K562 (cell line): ENCODE measurements around the gene PRR15L. TPM values are rescaled to one million over a fixed set of nuclear protein-coding genes. Genes with fewer than 3 reads are reported as not detected.

Source experiments
- BRF1 ChIP-seq: IDR thresholded peaks from 3 replicates; pipeline ENCODE4 v1.6.1; 2011; ENCODE audit warnings: borderline replicate concordance, mild to moderate bottlenecking; ENCODE audit not compliant: insufficient read length; ENCODE audit errors: extremely low read depth
- CBX8 ChIP-seq: fragments of 200-600 bp; sonication (generic); IDR thresholded peaks from 2 replicates; pipeline ENCODE4 v1.6.1; 2012; ENCODE audit warnings: borderline replicate concordance, mixed run types, low read depth, mild to moderate bottlenecking, moderate library complexity, mixed read lengths, low read length, control low read depth, inconsistent platforms; ENCODE audit not compliant: poor library complexity, severe bottlenecking; ENCODE audit errors: extremely low read depth
- CHD7 ChIP-seq: fragments of 200-600 bp; sonication (generic); IDR thresholded peaks from one replicate; pipeline ENCODE4 v1.6.1; 2012; ENCODE audit warnings: mild to moderate bottlenecking, low read depth, low read length, inconsistent platforms
- DDX20 ChIP-seq: fragments of 450-650 bp; IDR thresholded peaks from 2 replicates; pipeline ENCODE4 v1.6.1; 2016; ENCODE audit warnings: missing genetic modification characterization, low read depth, mild to moderate bottlenecking, missing compliant biosample characterization, moderate library complexity
- HDAC6 ChIP-seq: IDR thresholded peaks from 2 replicates; pipeline ENCODE4 v1.6.1; 2012; ENCODE audit warnings: low read depth, mild to moderate bottlenecking, control low read depth, inconsistent platforms, low read length, moderate library complexity
- HNRNPUL1 ChIP-seq: fragments of 200-400 bp; formaldehyde crosslinking; IDR thresholded peaks from 2 replicates; pipeline ENCODE4 v1.6.1; 2017; ENCODE audit warnings: low read length
- PHF20 ChIP-seq: fragments of 450-650 bp; IDR thresholded peaks from 2 replicates; pipeline ENCODE4 v1.6.1; 2018; ENCODE audit not compliant: partially characterized antibody
- PHTF2 ChIP-seq: fragments of 250-450 bp; sonication (Bioruptor Pico); IDR thresholded peaks from 2 replicates; pipeline ENCODE4 v1.5.0; 2021; ENCODE audit warnings: mild to moderate bottlenecking
- RBBP5 ChIP-seq: fragments of 200-600 bp; sonication (generic); IDR thresholded peaks from 2 replicates; pipeline ENCODE4 v1.6.1; 2012; ENCODE audit warnings: borderline replicate concordance, mild to moderate bottlenecking, low read length, control low read depth, inconsistent platforms; ENCODE audit not compliant: insufficient read depth, poor library complexity, severe bottlenecking
- TAF9B ChIP-seq: fragments of 450-650 bp; IDR thresholded peaks from 2 replicates; pipeline ENCODE4 v1.6.1; 2018; ENCODE audit warnings: mild to moderate bottlenecking; ENCODE audit not compliant: partially characterized antibody
- ZNF174 ChIP-seq: fragments of 250-450 bp; sonication (Bioruptor Pico); IDR thresholded peaks from 2 replicates; pipeline ENCODE4 v1.4.0; 2020; ENCODE audit warnings: mild to moderate bottlenecking
- ZNF431 ChIP-seq: sonication (generic); formaldehyde crosslinking; IDR thresholded peaks from 2 replicates; pipeline ENCODE4 v1.8.0; 2022; ENCODE audit warnings: mild to moderate bottlenecking, missing genetic modification reagents
- ZNF583 ChIP-seq: fragments of 250-450 bp; sonication (Bioruptor Pico); IDR thresholded peaks from 2 replicates; pipeline ENCODE4 v1.4.0; 2020
- ZNF668 ChIP-seq: fragments of 250-450 bp; sonication (Bioruptor Pico); IDR thresholded peaks from 2 replicates; pipeline ENCODE4 v1.8.0; 2022; ENCODE audit warnings: mild to moderate bottlenecking, inconsistent platforms
- polyA plus RNA-seq, 8 experiments: library from polyadenylated mRNA; depleted of rRNA in 4 of 8; stranded (reverse) in 5 of 8; unstranded in 3 of 8; fragments of >200 nt; fragmentation: Nextera tagmentation in 2 of 8; fragmentation: Illumina TruSeq in 1 of 8; extraction: Ambion mirVana in 2 of 8; extraction: Trizol in 1 of 8; gene quantifications; 2 replicates each; pipeline versions ENCODE4 v1.2.1 to v1.2.3, GENCODE V29; 2011 to 2014; ENCODE audit warnings: inconsistent platforms in 1 of 8, missing spikeins in 1 of 8
- total RNA-seq, 7 experiments: library from RNA; depleted of rRNA in 6 of 7; stranded (reverse); fragments of >200 nt in 6 of 7; fragmentation: Illumina TruSeq in 2 of 7; extraction: Trizol in 2 of 7; gene quantifications; 2 replicates each; pipeline versions ENCODE4 v1.2.1 to v1.2.3, GENCODE V29; 2011 to 2021; ENCODE audit warnings: low replicate concordance in 1 of 7

Gene PRR15L
- total and polyA plus RNA-seq, 9 of the 15 experiments (the other 6 are each of a cell fraction or from before 2014, with no cell fraction given): 0.03 TPM; not detected in 8

DNA sequence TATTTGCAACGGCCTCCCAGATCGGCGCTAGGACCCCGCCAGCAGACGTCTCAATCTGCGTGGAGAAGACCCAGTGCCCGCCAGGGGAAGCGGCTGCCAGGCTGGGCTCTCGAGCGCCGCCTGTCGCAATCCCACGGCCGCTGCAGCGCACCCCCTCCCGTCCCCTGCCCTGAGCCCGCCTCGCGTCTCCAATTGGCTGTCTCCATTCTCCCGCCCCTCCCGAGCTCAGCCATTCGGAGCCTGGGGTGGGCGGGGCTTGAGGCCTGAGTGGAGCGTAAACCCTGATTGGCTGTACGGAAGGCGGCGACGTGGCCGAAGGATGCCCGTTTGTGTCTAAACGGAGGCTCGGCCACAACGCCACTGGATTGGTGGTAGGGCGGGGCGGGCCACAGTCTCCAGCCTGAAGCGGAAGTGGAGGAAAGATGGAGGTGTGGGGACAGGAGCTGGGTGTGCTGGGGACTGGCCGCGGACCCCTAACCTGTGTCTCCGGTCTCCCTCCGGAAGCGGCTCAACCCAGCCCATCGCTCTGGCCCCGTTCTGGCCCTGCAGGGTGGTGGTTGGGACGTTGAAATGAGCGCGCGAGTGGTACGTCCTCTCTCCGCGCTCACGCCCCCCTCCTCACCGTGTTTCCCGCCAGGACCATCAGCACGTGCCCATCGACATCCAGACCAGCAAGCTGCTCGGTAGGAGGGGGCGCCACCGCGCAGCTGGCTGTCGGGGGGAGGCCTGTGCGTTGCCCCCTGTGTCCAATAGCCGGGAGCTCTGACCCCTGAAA, 13.2 kb upstream of the PRR15L start, which contains the start of gene CDK5RAP3 (continued):
- TF ChIP-seq BRF1 (no peak), CBX8 (no peak), ZNF431 (CRISPR knock-in tag) (peak; percentile 66), DDX20 (tag) (no peak), PHF20 (peak; percentile 91), ZNF174 (CRISPR knock-in tag) (no peak), CHD7 (no peak), HDAC6 (no peak), ZNF583 (CRISPR knock-in tag) (0 out of 2 replicates have a peak, but pooled peaks have one; percentile 44), ZNF668 (CRISPR knock-in tag) (no peak), HNRNPUL1 (no peak), PHTF2 (CRISPR knock-in tag) (no peak), RBBP5 (peak; percentile 67), TAF9B (no peak)
